Stimulated activated CD8-positive, alpha-beta memory T cell treated with anti-CD3 and anti-CD28 coated beads, Interleukin-12 subunit alpha, Interleukin-12 subunit beta, amount 100 ng/mL, for 4 hours (primary cell): ENCODE data around the gene TEX261.

ENCODE experiments used
- DNase-seq: peaks from one replicate; pipeline ENCODE4 v3.0.0-alpha.2; 2020; ENCODE audit warnings: low read depth

TEX261 gene

DNA sequence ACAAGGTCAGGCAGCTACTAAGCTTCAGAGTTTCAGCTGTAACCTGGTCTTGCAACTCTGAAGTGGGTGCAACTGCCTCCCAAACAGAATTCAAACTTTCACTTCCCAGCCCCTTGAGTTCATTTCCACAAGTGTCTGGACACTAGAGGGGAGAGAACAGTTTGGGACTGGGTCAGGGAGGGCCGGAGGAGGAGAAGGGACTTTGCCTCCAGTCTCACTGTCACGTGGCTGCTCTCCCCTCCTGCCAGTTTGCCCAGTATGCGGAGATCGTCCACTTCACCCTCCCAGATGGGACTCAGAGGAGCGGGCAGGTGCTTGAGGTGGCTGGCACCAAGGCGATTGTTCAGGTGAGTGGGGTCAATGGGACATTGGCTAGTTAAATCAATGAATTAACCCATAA, 36.9 kb downstream of the TEX261 start:
- DNase-seq, result no peak

DNA sequence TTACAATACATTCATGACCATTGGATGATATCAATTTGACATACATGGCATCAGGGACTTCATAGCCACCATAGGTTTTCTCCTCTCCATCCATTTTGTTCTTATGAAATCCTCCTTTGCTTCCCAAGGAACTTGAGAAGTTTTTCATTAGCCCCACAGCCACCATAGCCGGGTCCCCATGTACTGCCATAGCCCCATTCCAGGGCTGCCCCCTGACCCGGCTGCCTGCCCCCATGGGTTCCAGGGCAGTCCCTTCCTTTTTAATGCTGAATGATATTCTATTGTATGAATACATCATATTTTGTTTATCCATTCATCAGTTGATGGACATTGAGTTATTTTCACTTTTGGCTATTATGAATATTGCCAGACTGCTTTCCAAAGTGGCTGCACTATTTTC, 38.5 kb downstream of the TEX261 start:
- no peak for DNase-seq

GRCh38 chr2:70954886-70955285, 39.8 kb downstream of the TEX261 start:
- DNase-seq, result no peak

- DNase-seq, result no peak
Observed at GRCh38 chr2:70949086-70949485, 45.6 kb downstream of the TEX261 start.

- DNase-seq, result peak; percentile 58
Observed at GRCh38 chr2:70948337-70949003, 46.2 kb downstream of the TEX261 start.

GRCh38 chr2:70947556-70948184, 47.0 kb downstream of the TEX261 start:
- DNase-seq, result no peak

DNA sequence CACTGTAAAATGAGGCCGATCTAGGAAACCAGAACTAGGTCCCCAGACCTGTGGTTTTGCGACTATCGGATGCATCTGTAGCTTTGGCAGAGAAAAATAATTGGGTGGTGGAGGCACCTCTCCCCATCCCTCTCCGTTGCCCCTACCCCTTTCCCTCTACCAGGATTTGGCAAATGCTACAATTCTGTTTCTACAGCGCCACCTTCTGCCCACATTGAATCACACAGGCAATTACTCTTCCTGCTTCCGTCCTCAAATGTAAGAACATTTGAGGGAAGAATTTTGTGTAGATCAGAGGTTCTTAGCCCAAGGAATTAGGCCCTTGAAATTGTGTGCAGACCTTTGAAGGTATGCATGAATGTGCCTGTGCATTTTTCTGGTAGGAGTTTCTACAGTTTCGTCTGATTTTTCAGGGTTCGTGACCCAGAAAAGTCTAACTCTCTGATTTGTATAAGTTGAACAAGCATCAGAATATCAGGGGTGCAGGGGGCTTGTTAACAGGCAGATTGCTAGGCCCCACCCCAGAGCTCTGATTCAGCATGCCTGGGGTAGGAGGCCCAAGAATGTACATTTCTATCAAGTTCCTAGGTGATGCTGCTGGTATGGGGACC, 47.7 kb downstream of the TEX261 start:
- DNase-seq, result no peak

DNA sequence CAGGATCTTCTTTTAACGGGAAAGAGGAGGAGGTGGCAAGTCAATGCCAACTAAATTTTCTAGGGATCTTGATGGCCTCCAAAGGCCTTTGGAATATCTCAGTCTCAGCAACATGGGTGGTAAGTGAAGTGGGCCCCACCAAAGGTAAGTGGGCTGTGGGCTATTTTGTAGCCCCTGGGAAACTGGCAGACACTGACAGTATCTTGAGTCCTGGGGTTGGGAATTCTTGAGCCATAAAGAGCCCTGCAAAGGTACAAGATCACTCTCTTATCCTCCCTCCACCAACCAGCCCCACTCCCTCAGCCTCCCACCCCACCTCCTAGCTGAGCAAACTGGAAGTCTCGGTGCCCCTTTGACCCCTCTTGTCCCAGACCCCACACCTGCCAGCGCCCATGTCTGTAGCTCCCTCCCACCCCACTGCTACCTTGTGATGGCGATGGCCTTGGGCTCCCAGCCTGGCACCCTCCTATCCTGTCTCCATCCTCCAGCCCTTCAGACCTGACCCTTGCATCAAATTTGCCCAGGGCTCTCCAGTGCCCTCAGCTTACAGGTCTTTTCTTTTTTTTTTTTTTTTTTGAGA, 50.5 kb downstream of the TEX261 start:
- DNase-seq, result no peak

GRCh38 chr2:70943205-70943871, 51.3 kb downstream of the TEX261 start:
- DNase-seq, result no peak

GRCh38 chr2:70942396-70943204, 52.1 kb downstream of the TEX261 start:
- no peak for DNase-seq

GRCh38 chr2:70941701-70942100, 53.0 kb downstream of the TEX261 start:
- no peak for DNase-seq

DNA sequence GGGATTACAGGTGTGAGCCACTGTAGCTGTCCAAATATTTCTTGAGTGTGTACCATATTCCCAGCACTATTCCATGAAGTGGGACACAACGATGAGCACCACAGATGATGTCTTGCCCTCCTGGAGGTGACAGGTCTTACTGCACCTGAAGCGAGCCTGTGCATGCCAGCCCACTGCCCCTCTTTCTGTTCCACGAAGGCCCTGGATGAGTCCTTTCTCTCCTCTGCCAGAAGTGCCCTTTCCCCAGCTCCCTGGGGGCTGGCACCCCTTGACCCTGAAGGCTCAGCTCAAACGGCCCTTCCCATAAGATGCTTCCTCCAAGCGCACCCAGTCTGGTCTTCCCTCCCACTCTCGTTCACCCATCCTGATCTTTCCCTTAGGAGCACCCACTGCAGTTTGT, 53.5 kb downstream of the TEX261 start:
- no peak for DNase-seq

GRCh38 chr2:70939839-70940580, 54.7 kb downstream of the TEX261 start:
- no peak for DNase-seq

DNA sequence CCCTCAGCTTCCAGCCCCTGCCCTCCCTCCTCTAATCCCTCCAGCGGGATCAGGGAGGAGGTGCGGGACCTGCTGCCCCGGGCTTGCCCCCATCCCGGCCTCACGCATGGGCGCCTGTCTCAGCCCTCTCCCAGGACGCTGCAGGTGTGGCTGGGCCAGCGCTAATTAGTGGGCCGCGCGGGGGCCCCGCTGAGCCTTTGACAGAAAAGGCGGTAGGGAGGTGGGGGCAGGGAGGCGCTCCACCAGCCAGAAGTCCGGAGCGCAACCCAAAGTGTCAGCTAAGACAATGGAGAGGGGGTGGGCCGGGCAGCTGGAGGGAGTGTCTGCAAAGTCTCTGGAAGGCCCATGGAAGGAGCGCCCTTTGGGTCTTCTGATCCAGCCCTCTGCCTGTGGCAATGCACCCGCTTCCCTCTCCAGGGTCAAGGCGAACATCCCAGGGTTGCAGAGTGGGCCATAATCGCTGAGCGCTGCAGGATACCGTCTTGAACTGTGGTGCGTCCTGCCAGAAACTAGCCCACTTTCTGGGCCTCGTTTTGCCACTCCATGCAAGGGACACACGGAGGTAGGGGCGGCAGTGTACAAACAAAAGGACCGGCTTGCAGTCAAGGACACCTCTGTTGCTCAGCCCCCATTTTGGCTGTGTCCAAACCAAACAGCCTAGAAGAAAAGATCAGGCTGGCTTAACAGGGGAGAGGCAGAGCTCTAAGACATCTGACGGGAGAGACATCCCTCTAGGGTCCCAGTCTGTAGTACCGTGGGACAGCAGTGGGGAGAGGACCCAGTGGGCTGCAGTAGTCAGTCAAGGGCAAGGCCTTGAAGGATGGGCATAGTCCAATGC, 55.5 kb downstream of the TEX261 start:
- no peak for DNase-seq

DNA sequence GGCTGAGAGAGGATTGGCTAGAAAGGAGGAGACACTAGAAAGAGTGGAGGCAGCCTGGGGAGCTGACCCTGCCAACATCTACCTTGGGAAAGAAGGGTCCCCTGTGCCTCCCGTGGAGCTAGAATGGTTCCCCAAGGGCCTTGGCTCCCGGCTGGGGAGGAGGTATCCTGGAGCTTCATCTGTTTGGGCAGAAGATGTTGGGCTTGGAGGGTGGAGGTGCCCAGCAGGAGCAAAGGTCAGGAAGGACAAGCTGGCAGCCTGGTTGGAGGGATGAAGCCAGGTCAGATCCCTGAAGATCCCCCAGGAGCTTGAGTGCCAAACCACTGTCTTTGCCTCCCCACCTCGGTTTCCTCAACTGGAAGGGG, 56.1 kb downstream of the TEX261 start:
- no peak for DNase-seq

DNA sequence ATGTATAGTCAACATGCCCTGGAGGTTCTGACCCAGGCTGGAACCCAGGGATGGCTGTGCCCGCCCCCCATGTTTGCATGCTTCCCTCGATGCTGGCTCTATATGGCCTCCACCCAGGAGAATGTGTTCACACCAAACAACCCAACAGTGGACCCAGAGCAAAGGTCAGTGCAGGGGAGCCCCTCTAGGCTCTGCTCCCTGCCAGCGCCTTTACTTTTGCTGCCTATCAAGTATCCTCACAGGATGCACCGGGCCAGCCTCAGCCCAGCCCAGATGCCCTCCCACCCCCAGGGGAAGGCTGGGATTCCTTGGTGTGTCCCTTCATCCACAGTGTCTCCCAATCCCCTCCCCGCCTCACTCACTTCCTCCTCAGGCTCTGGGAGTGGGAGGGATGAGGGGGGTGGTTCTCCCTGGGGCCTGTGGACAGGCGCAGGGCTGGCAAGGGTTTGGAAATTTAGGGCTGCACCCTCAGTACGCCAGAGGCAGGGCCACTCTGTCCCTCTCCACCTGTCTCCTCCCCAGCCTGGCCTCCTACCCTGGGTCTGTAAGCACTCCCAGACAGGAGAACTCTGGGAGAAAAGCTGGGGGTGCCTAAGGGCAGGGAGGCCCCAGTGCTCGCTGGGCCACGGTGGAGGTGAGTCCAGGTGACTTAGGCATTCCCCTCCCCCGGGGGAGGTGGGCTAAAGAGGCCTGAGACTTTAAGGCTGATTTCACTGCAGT, 56.6 kb downstream of the TEX261 start:
- DNase-seq, result no peak

GRCh38 chr2:70936979-70937811, 57.5 kb downstream of the TEX261 start:
- DNase-seq, result no peak

GRCh38 chr2:70936165-70936978, 58.3 kb downstream of the TEX261 start:
- no peak for DNase-seq
